ENCODE data around the gene RSBN1.

RSBN1 gene

GRCh38 chr1:113770031-113770430 is 42.2 kb downstream of the RSBN1 start:
- H3K4me3 ChIP-seq (ENCODE audit: control insufficient read depth, low read depth, low read length) = no peak overlapping the region
- no peak for TF ChIP-seq CTCF (conservative IDR thresholded peaks at IDR 0.05; ENCODE audit: control insufficient read depth, insufficient read depth, low read depth, low read length)
- DNase-seq (ENCODE audit: low read depth) = no peak

DNA sequence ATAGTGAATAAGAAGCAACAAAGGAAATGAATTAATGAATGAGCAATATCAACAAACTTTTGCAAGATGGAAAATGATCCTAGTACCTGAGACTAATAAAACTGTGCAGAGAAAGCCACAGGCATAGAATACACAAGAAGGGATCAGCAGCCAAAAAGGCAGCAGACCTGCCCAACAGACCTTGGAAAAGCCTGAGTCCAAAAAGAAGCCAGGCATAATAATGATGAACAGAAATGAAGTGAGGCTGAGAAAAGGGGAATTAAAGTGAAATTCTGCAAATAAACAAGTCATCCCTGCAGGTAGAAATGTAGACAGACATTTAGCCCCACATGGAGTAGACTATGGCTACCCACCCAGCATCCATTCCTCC is 42.7 kb downstream of the RSBN1 start:
- H3K4me3 ChIP-seq (ENCODE audit: control insufficient read depth, low read depth, low read length) = no peak overlapping the region
- TF ChIP-seq CTCF (conservative IDR thresholded peaks at IDR 0.05; ENCODE audit: control insufficient read depth, insufficient read depth, low read depth, low read length) = no peak
- DNase-seq (ENCODE audit: low read depth) = no peak

- no peak for DNase-seq (ENCODE audit: low read depth)
- TF ChIP-seq CTCF (conservative IDR thresholded peaks at IDR 0.05; ENCODE audit: control insufficient read depth, insufficient read depth, low read depth, low read length) = no peak
- no peak overlapping the region for H3K4me3 ChIP-seq (ENCODE audit: control insufficient read depth, low read depth, low read length)
Observed at GRCh38 chr1:113768916-113769600, 43.2 kb downstream of the RSBN1 start.

GRCh38 chr1:113765306-113766230 is 46.7 kb downstream of the RSBN1 start:
- H3K4me3 ChIP-seq (ENCODE audit: control insufficient read depth, low read depth, low read length) = no peak overlapping the region
- no peak for DNase-seq (ENCODE audit: low read depth)
- TF ChIP-seq CTCF (conservative IDR thresholded peaks at IDR 0.05; ENCODE audit: control insufficient read depth, insufficient read depth, low read depth, low read length) = no peak

DNA sequence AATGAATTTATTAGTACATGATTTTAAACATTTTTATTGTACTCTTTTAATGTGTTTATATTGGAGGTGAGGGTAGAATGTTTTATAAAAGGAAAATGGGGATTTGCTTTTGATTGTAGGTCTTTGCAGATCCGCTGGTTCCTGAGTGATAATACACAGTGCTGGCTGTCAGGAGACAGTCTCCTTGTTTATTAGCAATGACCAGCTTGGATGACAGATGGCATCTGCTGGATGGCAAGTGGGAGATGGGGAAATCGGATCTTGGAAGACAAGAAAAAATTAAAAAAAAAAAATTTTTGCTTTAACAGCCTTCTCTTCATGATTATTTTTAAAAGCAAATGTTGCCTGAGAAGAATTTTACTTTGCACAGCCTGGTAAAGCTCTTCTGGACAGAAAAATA is 48.6 kb downstream of the RSBN1 start:
- H3K4me3 ChIP-seq (ENCODE audit: control insufficient read depth, low read depth, low read length) = no peak overlapping the region
- DNase-seq (ENCODE audit: low read depth) = no peak
- no peak for TF ChIP-seq CTCF (conservative IDR thresholded peaks at IDR 0.05; ENCODE audit: control insufficient read depth, insufficient read depth, low read depth, low read length)

GRCh38 chr1:113761937-113762336 is 50.3 kb downstream of the RSBN1 start:
- no peak for TF ChIP-seq CTCF (conservative IDR thresholded peaks at IDR 0.05; ENCODE audit: control insufficient read depth, insufficient read depth, low read depth, low read length)
- DNase-seq (ENCODE audit: low read depth) = no peak
- no peak overlapping the region for H3K4me3 ChIP-seq (ENCODE audit: control insufficient read depth, low read depth, low read length)

Measured in fibroblast of mammary gland (primary cell).